ENCODE data around the gene ATP8A2.

ATP8A2 gene

DNA sequence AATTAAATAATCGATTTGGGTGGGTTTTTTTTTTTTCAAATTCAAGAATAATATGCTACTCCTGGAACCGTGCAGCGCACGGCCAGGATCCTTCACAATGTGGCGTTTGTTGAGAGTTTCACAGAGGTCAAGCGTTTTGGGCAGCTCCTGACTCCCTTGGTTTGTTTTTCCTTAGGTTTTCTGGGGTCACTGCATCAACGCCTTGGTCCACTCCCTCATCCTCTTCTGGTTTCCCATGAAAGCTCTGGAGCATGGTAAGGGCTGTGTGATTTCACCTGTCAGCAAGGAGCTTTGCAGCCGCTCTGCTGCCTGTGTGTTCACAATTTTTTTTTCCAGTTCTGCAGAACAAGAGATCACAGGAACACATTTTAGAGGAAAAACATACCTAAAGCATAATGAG, 467.6 kb downstream of the ATP8A2 start:
- no peak overlapping the region for H3K4me3 ChIP-seq (replicated peaks; ENCODE audit: low read depth, low read length)
- no peak for TF ChIP-seq CTCF (IDR thresholded peaks at IDR 0.05; ENCODE audit: low read length, missing control alignments)
- no peak for DNase-seq (ENCODE audit: low read depth)

GRCh38 chr13:25840261-25840660, 468.5 kb downstream of the ATP8A2 start:
- DNase-seq (ENCODE audit: low read depth): no peak
- no peak for TF ChIP-seq CTCF (IDR thresholded peaks at IDR 0.05; ENCODE audit: low read length, missing control alignments)

DNA sequence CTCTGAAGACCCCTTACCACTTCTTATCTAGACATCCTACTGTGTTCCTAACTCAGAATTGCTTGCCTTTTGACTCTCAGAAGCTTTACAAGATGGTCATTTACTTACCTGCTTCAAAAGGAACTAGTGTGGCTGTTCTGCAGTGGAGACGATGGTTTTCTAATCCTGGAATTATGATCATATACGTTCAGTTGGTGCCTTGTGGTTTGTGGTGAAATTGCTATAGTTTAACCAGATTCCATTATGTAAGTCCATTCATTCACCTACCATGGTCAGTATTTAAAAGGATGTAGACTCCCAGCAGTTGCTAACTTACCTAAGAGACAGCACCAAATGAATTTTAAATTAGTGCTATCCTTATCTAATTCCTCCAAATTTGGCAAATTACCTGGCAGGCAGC, 469.2 kb downstream of the ATP8A2 start:
- TF ChIP-seq CTCF (IDR thresholded peaks at IDR 0.05; ENCODE audit: low read length, missing control alignments): no peak
- DNase-seq (ENCODE audit: low read depth): no peak
- no peak overlapping the region for H3K4me3 ChIP-seq (replicated peaks; ENCODE audit: low read depth, low read length)

More at GRCh38 chr13:25840261-25840660, 468.5 kb downstream of the ATP8A2 start:
- H3K4me3 ChIP-seq (replicated peaks; ENCODE audit: low read depth, low read length): no peak overlapping the region

DNA sequence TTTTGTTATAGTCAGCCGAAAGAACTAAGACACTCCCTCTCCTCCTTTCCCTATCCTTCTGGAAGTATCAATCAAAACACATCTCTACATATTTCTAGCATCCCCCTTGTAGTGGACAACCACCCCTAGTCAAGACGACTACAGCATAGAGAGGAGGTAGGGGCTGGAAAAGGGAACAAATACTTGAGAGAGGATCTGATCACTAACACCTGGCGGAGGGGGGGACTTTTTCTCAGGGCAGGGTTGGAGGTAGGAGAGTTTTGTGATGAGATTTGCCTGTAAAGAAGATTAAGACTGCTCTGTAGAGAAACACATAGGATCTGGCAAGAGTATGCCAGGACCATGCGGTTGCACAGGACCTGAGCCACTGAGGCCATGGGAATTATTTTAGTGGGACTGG, 471.9 kb downstream of the ATP8A2 start:
- TF ChIP-seq CTCF (IDR thresholded peaks at IDR 0.05; ENCODE audit: low read length, missing control alignments): no peak
- H3K4me3 ChIP-seq (replicated peaks; ENCODE audit: low read depth, low read length): no peak overlapping the region
- no peak for DNase-seq (ENCODE audit: low read depth)

GRCh38 chr13:25844559-25845434, 473.0 kb downstream of the ATP8A2 start:
- DNase-seq (ENCODE audit: low read depth): no peak
- TF ChIP-seq CTCF (IDR thresholded peaks at IDR 0.05; ENCODE audit: low read length, missing control alignments): no peak
- H3K4me3 ChIP-seq (replicated peaks; ENCODE audit: low read depth, low read length): no peak overlapping the region

DNA sequence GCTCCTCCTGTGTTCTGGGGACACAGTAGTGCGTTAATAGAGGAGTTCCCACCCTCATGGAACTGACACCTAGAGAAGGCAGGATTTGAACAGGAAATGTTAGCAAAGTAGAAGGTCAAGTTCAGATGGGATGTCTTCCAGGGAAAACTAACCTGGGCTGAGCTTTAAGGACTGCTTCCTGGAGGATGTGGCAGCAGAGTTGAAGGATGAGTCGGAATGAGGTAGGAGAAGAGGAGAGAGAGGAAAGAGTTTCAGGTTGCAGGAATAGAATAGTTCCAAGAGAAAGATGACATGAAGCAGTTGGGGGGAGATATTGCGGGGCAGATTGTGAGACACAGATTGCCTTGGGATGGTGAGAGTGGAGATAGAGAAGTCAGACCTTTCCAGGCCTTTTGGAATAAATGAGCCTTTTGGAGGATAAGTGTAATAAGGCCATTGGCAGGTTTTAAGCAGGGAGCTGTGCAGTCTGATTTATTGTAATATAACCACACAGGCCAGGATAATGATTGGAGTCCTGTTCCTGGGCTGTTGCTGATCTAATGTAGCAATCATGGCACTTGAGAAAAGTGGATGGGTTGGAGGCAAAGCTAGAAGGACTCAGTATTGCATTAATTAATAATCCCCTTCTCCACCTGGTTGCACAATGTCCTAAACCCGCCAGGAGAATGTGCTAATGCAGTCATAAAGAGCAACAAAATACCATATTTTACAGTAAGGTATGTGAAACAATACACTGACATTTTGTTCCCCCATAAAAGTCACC, 474.6 kb downstream of the ATP8A2 start:
- no peak overlapping the region for H3K4me3 ChIP-seq (replicated peaks; ENCODE audit: low read depth, low read length)
- no peak for DNase-seq (ENCODE audit: low read depth)
- TF ChIP-seq CTCF (IDR thresholded peaks at IDR 0.05; ENCODE audit: low read length, missing control alignments): no peak
